Stimulated activated CD8-positive, alpha-beta memory T cell treated with anti-CD3 and anti-CD28 coated beads, Interleukin-12 subunit alpha, Interleukin-12 subunit beta, amount 100 ng/mL, for 1 hour (primary cell): ENCODE data around the gene ZDHHC19.
"Not testable (repeated sequence)": the region's sequence is repeated elsewhere in the genome, so short reads cannot be mapped to it uniquely, and the experiment has no call there.

ENCODE experiments used
- DNase-seq: peaks from one replicate; pipeline ENCODE4 v3.0.0-alpha.2; 2020; ENCODE audit warnings: low read depth

ZDHHC19 gene

GRCh38 chr3:196177967-196178366, 33.2 kb downstream of the ZDHHC19 start:
- no peak for DNase-seq

GRCh38 chr3:196177567-196177966, 33.6 kb downstream of the ZDHHC19 start:
- no peak for DNase-seq

GRCh38 chr3:196175722-196176121, 35.5 kb downstream of the ZDHHC19 start:
- no peak for DNase-seq

- DNase-seq, result no peak
These were observed 36.0 kb downstream of the ZDHHC19 start for GRCh38 chr3:196175116-196175625.

GRCh38 chr3:196174652-196175051, 36.5 kb downstream of the ZDHHC19 start:
- no peak for DNase-seq

GRCh38 chr3:196170296-196170695, 40.9 kb downstream of the ZDHHC19 start:
- DNase-seq, result not testable (repeated sequence)

- no peak for DNase-seq
These were observed 41.4 kb downstream of the ZDHHC19 start for GRCh38 chr3:196169836-196170240.

- no peak for DNase-seq
These were observed 42.3 kb downstream of the ZDHHC19 start for GRCh38 chr3:196168808-196169391.

- DNase-seq, result no peak
These were observed 44.5 kb downstream of the ZDHHC19 start for GRCh38 chr3:196166741-196167140.

GRCh38 chr3:196165850-196166249, 45.4 kb downstream of the ZDHHC19 start:
- no peak for DNase-seq

GRCh38 chr3:196165006-196165575, 46.1 kb downstream of the ZDHHC19 start:
- not testable (repeated sequence) for DNase-seq

GRCh38 chr3:196164576-196164975, 46.6 kb downstream of the ZDHHC19 start:
- DNase-seq, result no peak

GRCh38 chr3:196163666-196164493, 47.3 kb downstream of the ZDHHC19 start:
- DNase-seq, result no peak

GRCh38 chr3:196163212-196163611, 48.0 kb downstream of the ZDHHC19 start:
- DNase-seq, result no peak

- DNase-seq, result no peak
These were observed 48.5 kb downstream of the ZDHHC19 start for GRCh38 chr3:196162679-196163078.

- DNase-seq, result no peak
These were observed 51.0 kb downstream of the ZDHHC19 start for GRCh38 chr3:196159952-196160804.

- DNase-seq, result no peak
These were observed 51.7 kb downstream of the ZDHHC19 start for GRCh38 chr3:196159526-196159925.

GRCh38 chr3:196156160-196156559, 55.0 kb downstream of the ZDHHC19 start:
- DNase-seq, result no peak

- no peak for DNase-seq
These were observed 60.7 kb downstream of the ZDHHC19 start for GRCh38 chr3:196150481-196150880.

- no peak for DNase-seq
These were observed 61.3 kb downstream of the ZDHHC19 start for GRCh38 chr3:196149831-196150301.

- no peak for DNase-seq
These were observed 61.8 kb downstream of the ZDHHC19 start for GRCh38 chr3:196149375-196149774.
